SK-N-SH treated with all-trans-retinoic acid at 6 μM for 48 hours (cell line): Measurements from ENCODE around the gene ATMIN.
A peak's percentile ranks its signal among the peaks of the same experiment; 100 is the strongest.

Experiments
- ATAC-seq: fragments of 200-7000 bp; cut with Tn5 transposase; 3 replicates; pipeline ENCODE4 v1.9.1; 2020; ENCODE audit warnings: mild to moderate bottlenecking, moderate library complexity
- ARNTL ChIP-seq: fragments of 450-650 bp; formaldehyde crosslinking; IDR thresholded peaks from 2 replicates; pipeline ENCODE4 v1.5.0; 2020; ENCODE audit warnings: low read depth, mild to moderate bottlenecking, moderate library complexity, borderline replicate concordance
- BACH2 ChIP-seq: fragments of 250-450 bp; sonication (Bioruptor Pico); IDR thresholded peaks from 2 replicates; pipeline ENCODE4 v1.9.0; 2021; ENCODE audit warnings: mild to moderate bottlenecking, borderline replicate concordance
- CSDC2 ChIP-seq: fragments of 250-450 bp; sonication (Bioruptor Pico); IDR thresholded peaks from 2 replicates; pipeline ENCODE4 v1.5.0; 2020; ENCODE audit warnings: mild to moderate bottlenecking, moderate library complexity
- ESRRG ChIP-seq: fragments of 250-450 bp; sonication (Bioruptor Pico); IDR thresholded peaks from 2 replicates; pipeline ENCODE4 v1.6.1; 2021; ENCODE audit warnings: mild to moderate bottlenecking
- GLIS3 ChIP-seq: fragments of 250-450 bp; sonication (Bioruptor Pico); IDR thresholded peaks from 2 replicates; pipeline ENCODE4 v1.5.0; 2020; ENCODE audit warnings: mild to moderate bottlenecking, moderate library complexity
- ISL1 ChIP-seq: fragments of 250-450 bp; sonication (Bioruptor Pico); IDR thresholded peaks from 2 replicates; pipeline ENCODE4 v2.1.2; 2022; ENCODE audit warnings: mild to moderate bottlenecking, moderate library complexity
- OSR1 ChIP-seq: fragments of 250-450 bp; sonication (Bioruptor Pico); IDR thresholded peaks from 2 replicates; pipeline ENCODE4 v1.8.0; 2022; ENCODE audit warnings: moderate library complexity, mild to moderate bottlenecking, inconsistent platforms
- PPARA ChIP-seq: fragments of 250-450 bp; sonication (Bioruptor Pico); IDR thresholded peaks from 2 replicates; pipeline ENCODE4 v1.5.0; 2020; ENCODE audit warnings: mild to moderate bottlenecking, borderline replicate concordance
- RARB ChIP-seq: fragments of 250-450 bp; sonication (Bioruptor Pico); IDR thresholded peaks from 2 replicates; pipeline ENCODE4 v1.8.0; 2021; ENCODE audit warnings: mild to moderate bottlenecking, moderate library complexity
- SNAI2 ChIP-seq: fragments of 250-450 bp; sonication (Bioruptor Pico); IDR thresholded peaks from 2 replicates; pipeline ENCODE4 v1.5.0; 2020; ENCODE audit warnings: mild to moderate bottlenecking, moderate library complexity
- TOX ChIP-seq: fragments of 250-450 bp; sonication (Bioruptor Pico); IDR thresholded peaks from 2 replicates; pipeline ENCODE4 v1.8.0; 2021; ENCODE audit warnings: mild to moderate bottlenecking, moderate library complexity, borderline replicate concordance
- ZC3H10 ChIP-seq: fragments of 250-450 bp; sonication (Bioruptor Pico); IDR thresholded peaks from 2 replicates; pipeline ENCODE4 v1.5.1; 2021; ENCODE audit warnings: mild to moderate bottlenecking, moderate library complexity
- ZFP3 ChIP-seq: fragments of 250-450 bp; sonication (Bioruptor Pico); IDR thresholded peaks from 2 replicates; pipeline ENCODE4 v1.5.0; 2020; ENCODE audit warnings: mild to moderate bottlenecking, moderate library complexity
- ZNF565 ChIP-seq: fragments of 450-650 bp; formaldehyde crosslinking; conservative IDR thresholded peaks from 2 replicates; pipeline ENCODE4 v1.5.0; 2020; ENCODE audit warnings: low read depth, mild to moderate bottlenecking, moderate library complexity
- ZNF70 ChIP-seq: fragments of 450-650 bp; formaldehyde crosslinking; IDR thresholded peaks from 2 replicates; pipeline ENCODE4 v1.5.0; 2020; ENCODE audit warnings: mild to moderate bottlenecking, moderate library complexity
- ZNF8 ChIP-seq: fragments of 450-650 bp; formaldehyde crosslinking; IDR thresholded peaks from 2 replicates; pipeline ENCODE4 v1.5.0; 2020; ENCODE audit warnings: mild to moderate bottlenecking, moderate library complexity
- TF ChIP-seq, protein P1 (sequence below): fragments of 250-450 bp; sonication (Bioruptor Pico); IDR thresholded peaks from 2 replicates; pipeline ENCODE4 v1.5.1; 2021; ENCODE audit warnings: mild to moderate bottlenecking, moderate library complexity
- TF ChIP-seq, protein P2 (sequence below): fragments of 250-450 bp; sonication (Bioruptor Pico); IDR thresholded peaks from 2 replicates; pipeline ENCODE4 v1.5.1; 2020; ENCODE audit warnings: low read depth, mild to moderate bottlenecking, moderate library complexity
- TF ChIP-seq, protein P3 (sequence below): fragments of 250-450 bp; sonication (Bioruptor Pico); IDR thresholded peaks from 2 replicates; pipeline ENCODE4 v1.5.0; 2020; ENCODE audit warnings: mild to moderate bottlenecking, moderate library complexity
- TF ChIP-seq, protein P4 (sequence below): fragments of 250-450 bp; sonication (Bioruptor Pico); IDR thresholded peaks from 2 replicates; pipeline ENCODE4 v1.8.0; 2021; ENCODE audit warnings: low read depth, mild to moderate bottlenecking, moderate library complexity, borderline replicate concordance

ATMIN gene

DNA sequence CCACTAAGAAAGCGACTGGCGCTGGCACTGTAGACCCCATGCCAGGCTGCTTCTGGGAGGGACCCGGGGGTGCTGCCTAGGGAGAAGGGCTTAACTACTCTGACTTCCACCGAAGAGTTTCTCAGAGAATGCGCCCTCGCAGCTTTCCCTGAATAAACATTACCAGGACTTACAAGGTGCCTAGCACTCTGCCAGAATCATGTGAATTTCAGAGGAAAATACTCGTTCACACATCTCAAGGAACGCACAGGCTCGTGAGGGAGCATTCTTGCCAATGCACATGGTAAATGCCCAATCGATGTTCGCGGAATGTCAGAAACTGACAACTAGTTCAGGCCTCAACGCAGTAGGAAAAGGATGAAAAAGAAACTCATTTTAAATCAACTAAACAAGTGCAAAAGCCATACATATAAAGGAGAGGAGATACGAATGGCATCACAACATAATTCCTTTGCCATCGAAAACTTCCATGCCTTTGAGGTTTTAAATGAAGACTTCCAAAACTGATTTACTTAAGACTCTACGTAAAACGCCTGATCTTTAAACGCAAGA lies 30.0 kb upstream of the ATMIN start:
- no peak for ATAC-seq
- no peak for TF ChIP-seq ZC3H10 (CRISPR knock-in tag)
- TF ChIP-seq RARB (CRISPR knock-in tag) = no peak
- TF ChIP-seq, protein P1, sequence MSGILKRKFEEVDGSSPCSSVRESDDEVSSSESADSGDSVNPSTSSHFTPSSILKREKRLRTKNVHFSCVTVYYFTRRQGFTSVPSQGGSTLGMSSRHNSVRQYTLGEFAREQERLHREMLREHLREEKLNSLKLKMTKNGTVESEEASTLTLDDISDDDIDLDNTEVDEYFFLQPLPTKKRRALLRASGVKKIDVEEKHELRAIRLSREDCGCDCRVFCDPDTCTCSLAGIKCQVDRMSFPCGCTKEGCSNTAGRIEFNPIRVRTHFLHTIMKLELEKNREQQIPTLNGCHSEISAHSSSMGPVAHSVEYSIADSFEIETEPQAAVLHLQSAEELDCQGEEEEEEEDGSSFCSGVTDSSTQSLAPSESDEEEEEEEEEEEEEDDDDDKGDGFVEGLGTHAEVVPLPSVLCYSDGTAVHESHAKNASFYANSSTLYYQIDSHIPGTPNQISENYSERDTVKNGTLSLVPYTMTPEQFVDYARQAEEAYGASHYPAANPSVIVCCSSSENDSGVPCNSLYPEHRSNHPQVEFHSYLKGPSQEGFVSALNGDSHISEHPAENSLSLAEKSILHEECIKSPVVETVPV (CRISPR knock-in tag) = no peak
- TF ChIP-seq GLIS3 = no peak
- TF ChIP-seq BACH2 (CRISPR knock-in tag) = no peak
- TF ChIP-seq PPARA = no peak
- TF ChIP-seq SNAI2 = no peak
- TF ChIP-seq CSDC2 (CRISPR knock-in tag) = no peak

DNA sequence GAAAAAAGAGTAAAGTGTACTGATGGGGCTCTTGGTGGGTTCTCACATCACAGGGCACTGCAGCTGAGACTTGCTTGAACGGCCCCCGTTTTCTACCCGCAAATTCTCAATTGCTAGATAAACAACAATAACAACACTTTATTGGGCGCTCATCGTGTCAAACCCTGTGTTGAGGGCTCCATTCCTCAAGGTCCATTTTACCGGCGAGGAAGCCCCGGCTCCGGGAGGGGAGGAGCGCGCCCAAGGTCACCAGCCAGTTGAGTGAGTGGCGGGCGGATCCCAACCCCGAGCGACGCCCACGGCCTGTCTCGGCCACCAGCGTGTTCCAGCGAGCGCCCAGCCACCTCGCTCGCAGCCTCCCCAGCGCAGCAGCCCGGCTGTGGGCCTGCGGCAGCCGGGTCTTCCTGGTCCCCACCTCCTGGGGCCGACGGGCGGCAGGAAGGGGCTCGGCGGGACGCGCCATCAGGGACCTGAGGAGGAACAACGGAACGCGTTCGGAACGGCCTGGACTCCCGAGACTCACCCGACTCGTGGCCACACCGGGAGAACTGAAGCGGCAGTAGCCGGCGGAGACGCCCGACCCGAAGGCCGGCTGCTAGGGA lies 29.3 kb upstream of the ATMIN start:
- peak; percentile 70 for ATAC-seq
- TF ChIP-seq ZFP3 (CRISPR knock-in tag) (no peak; the same call in 1 of the 2 replicates), ARNTL (CRISPR knock-in tag) (no peak), TOX (CRISPR knock-in tag) (no peak), ZNF8 (no peak), ZNF565 (CRISPR knock-in tag) (no peak), ZNF70 (no peak), ESRRG (CRISPR knock-in tag) (no peak), BACH2 (CRISPR knock-in tag) (no peak), GLIS3 (no peak), OSR1 (CRISPR knock-in tag) (no peak)
- TF ChIP-seq, protein P2, sequence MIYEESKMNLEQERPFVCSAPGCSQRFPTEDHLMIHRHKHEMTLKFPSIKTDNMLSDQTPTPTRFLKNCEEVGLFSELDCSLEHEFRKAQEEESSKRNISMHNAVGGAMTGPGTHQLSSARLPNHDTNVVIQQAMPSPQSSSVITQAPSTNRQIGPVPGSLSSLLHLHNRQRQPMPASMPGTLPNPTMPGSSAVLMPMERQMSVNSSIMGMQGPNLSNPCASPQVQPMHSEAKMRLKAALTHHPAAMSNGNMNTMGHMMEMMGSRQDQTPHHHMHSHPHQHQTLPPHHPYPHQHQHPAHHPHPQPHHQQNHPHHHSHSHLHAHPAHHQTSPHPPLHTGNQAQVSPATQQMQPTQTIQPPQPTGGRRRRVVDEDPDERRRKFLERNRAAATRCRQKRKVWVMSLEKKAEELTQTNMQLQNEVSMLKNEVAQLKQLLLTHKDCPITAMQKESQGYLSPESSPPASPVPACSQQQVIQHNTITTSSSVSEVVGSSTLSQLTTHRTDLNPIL = no peak

DNA sequence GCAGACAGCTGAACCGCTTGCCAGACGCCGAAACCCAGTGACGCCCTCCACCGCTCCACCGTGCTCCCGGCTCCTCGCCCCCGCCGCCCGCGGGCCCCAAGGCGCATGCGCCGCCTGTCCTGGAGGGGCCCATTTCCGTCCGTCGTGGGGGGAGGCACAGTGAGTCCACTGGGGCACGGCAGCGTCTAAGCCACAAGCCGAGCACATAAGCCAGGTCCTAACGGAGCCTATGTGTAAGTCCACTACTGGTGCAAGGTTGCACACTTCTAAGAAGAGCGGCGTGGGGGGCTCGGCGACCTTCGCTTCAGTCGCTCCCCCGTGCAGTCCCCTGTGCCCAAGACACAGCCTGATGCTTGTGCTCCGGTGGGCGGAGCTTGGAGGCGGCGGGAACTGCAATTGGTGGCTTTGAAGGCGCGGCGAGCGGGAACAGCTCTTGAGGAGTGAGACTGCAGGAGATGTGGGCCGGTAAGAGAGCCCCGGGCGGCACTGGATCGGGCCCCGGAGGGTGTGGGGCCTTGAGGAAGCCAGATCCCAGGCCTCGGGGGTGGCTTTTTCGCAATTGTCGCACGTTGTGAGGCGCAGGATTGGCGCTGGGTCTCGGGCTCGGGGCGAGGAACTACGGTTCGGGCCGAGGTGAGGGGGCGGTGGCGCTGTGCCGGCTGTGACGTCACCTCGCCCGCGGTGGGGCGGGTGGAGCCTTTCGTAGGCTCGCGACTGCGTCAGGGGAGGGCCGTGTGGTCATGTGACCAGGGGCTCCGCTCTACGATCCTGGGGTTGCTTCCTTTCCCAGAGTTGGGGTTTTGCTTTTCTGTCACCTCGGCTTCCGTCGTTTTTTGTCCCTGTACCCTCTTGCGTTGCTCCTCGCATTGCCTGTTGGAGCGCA lies 28.6 kb upstream of the ATMIN start, which contains the start of the genes CENPN and CMC2:
Gene CENPN (plus strand): TSS at position 402 of the 883 bp plus-strand sequence. CDS start 4,726 bp downstream, outside the sequence.
Gene CMC2 (minus strand): TSS at position 73 of the 883 bp plus-strand sequence. CDS start 9,491 bp downstream, outside the sequence.
- TF ChIP-seq GLIS3 (peak; percentile 23; the same call in 1 of the 2 replicates), ZNF565 (CRISPR knock-in tag) (0 out of 2 replicates have a peak, but pooled peaks have one; percentile 10)
- TF ChIP-seq, protein P3, sequence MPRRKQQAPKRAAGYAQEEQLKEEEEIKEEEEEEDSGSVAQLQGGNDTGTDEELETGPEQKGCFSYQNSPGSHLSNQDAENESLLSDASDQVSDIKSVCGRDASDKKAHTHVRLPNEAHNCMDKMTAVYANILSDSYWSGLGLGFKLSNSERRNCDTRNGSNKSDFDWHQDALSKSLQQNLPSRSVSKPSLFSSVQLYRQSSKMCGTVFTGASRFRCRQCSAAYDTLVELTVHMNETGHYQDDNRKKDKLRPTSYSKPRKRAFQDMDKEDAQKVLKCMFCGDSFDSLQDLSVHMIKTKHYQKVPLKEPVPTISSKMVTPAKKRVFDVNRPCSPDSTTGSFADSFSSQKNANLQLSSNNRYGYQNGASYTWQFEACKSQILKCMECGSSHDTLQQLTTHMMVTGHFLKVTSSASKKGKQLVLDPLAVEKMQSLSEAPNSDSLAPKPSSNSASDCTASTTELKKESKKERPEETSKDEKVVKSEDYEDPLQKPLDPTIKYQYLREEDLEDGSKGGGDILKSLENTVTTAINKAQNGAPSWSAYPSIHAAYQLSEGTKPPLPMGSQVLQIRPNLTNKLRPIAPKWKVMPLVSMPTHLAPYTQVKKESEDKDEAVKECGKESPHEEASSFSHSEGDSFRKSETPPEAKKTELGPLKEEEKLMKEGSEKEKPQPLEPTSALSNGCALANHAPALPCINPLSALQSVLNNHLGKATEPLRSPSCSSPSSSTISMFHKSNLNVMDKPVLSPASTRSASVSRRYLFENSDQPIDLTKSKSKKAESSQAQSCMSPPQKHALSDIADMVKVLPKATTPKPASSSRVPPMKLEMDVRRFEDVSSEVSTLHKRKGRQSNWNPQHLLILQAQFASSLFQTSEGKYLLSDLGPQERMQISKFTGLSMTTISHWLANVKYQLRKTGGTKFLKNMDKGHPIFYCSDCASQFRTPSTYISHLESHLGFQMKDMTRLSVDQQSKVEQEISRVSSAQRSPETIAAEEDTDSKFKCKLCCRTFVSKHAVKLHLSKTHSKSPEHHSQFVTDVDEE (CRISPR knock-in tag) = no peak; the same call in 1 of the 2 replicates

DNA sequence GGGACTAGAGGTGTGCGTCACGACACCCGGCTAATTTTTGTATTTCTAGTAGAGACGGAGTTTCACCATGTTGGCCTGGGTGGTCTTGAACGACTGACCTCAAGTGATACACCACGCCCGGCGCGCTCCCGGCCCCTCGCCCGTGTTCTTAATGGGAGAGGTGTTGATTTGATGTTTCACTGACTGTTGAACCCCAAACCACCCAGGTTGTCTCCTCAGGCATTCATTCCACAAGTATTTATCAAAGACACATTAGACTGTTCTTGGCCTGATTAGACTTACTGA lies 27.2 kb upstream of the ATMIN start:
- TF ChIP-seq ISL1 (CRISPR knock-in tag) = no peak
- no peak for TF ChIP-seq RARB (CRISPR knock-in tag)
- TF ChIP-seq, protein P4, sequence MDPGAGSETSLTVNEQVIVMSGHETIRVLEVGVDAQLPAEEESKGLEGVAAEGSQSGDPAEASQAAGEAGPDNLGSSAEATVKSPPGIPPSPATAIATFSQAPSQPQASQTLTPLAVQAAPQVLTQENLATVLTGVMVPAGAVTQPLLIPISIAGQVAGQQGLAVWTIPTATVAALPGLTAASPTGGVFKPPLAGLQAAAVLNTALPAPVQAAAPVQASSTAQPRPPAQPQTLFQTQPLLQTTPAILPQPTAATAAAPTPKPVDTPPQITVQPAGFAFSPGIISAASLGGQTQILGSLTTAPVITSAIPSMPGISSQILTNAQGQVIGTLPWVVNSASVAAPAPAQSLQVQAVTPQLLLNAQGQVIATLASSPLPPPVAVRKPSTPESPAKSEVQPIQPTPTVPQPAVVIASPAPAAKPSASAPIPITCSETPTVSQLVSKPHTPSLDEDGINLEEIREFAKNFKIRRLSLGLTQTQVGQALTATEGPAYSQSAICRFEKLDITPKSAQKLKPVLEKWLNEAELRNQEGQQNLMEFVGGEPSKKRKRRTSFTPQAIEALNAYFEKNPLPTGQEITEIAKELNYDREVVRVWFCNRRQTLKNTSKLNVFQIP (CRISPR knock-in tag) = no peak
- no peak for TF ChIP-seq ZNF565 (CRISPR knock-in tag)
- ATAC-seq = no peak

More for the DNA sequence above, 28.6 kb upstream of the ATMIN start, which contains the start of the genes CENPN and CMC2:
- ATAC-seq = peak; percentile 94
